Esophagus squamous epithelium (tissue), 4 donors: ENCODE measurements around the gene CATSPER3.

Experiments
- CTCF ChIP-seq, 6 experiments: fragments of 450-650 bp in 4 of 6; fragments of 200-600 bp in 2 of 6; sonication (generic) in 2 of 6; IDR thresholded peaks; one replicate each; pipeline ENCODE4 v1.5.1; 2016 to 2019; ENCODE audit warnings: antibody characterized with exemption in 6 of 6, mild to moderate bottlenecking in 4 of 6, moderate library complexity in 4 of 6
- POLR2A ChIP-seq, 4 donors: fragments of 450-650 bp; IDR thresholded peaks; one replicate each; pipeline ENCODE4 v1.6.1; 2017; ENCODE audit warnings: antibody characterized with exemption in 4 of 4, mild to moderate bottlenecking in 4 of 4, moderate library complexity in 3 of 4

- no peak for TF ChIP-seq POLR2A (IDR thresholded peaks at IDR 0.05)
- no peak for TF ChIP-seq CTCF (IDR thresholded peaks at IDR 0.05)
These were observed 40.8 kb downstream of the CATSPER3 start for GRCh38 chr5:135008556-135008955.
